PFSK-1 (cell line): ENCODE results near the gene S100A8.

Experiments used
- POLR2AphosphoS5 ChIP-seq: IDR thresholded peaks from 2 replicates; pipeline ENCODE4 v1.6.1; 2012; ENCODE audit warnings: low read depth, mild to moderate bottlenecking, control low read depth, low read length, moderate library complexity
- REST ChIP-seq, 2 experiments: IDR thresholded peaks; 2 replicates each; pipeline versions ENCODE4 v1.6.1 to v1.8.0; 2011 to 2012; ENCODE audit warnings: low read depth in 2 of 2, low read length in 2 of 2, control low read depth in 1 of 2, inconsistent platforms in 1 of 2, mild to moderate bottlenecking in 1 of 2, moderate library complexity in 1 of 2; ENCODE audit not compliant: insufficient read depth in 1 of 2
- SIN3A ChIP-seq: IDR thresholded peaks from 2 replicates; pipeline ENCODE4 v1.6.1; 2012; ENCODE audit warnings: mild to moderate bottlenecking, low read length, moderate library complexity, borderline replicate concordance; ENCODE audit not compliant: insufficient read depth
- TAF1 ChIP-seq: IDR thresholded peaks from 2 replicates; pipeline ENCODE4 v1.6.1; 2012; ENCODE audit warnings: low read length, control low read depth, borderline replicate concordance; ENCODE audit not compliant: insufficient read depth

- TF ChIP-seq REST (IDR thresholded peaks at IDR 0.05; ENCODE audit: insufficient read depth in 1 of 2, low read depth in 2 of 2, low read length in 2 of 2), result no peak
- TF ChIP-seq POLR2AphosphoS5, result no peak
- no peak for TF ChIP-seq SIN3A
- no peak for TF ChIP-seq TAF1
These were observed 10.2 kb downstream of the S100A8 start for GRCh38 chr1:153380711-153381110.
